Measurements from ENCODE around the gene GNG7.
A peak's percentile ranks its signal among the peaks of the same experiment; 100 is the strongest.

The GNG7 gene

GRCh38 chr19:2479556-2480194 is 222.8 kb downstream of the GNG7 start:
- no peaks in the 10 kb centered on the region for H3K36me3 ChIP-seq (ENCODE audit: control insufficient read depth, insufficient read depth, low read length)
- H2AFZ ChIP-seq, result no peak overlapping the region
- no peak overlapping the region for H3K9ac ChIP-seq
- no peak for TF ChIP-seq CTCF (IDR thresholded peaks at IDR 0.05)
- peaks cover 13% of the 10 kb centered on the region for H3K4me1 ChIP-seq
- H3K27ac ChIP-seq, result peak overlapping the region; percentile 93
- H3K4me3 ChIP-seq (ENCODE audit: low read depth, low read length), result no peak overlapping the region
- peaks cover 6% of the 10 kb centered on the region for H3K79me2 ChIP-seq
- H3K27me3 ChIP-seq (ENCODE audit: control insufficient read depth, insufficient read depth, low read length), result no peaks in the 10 kb centered on the region
- no peaks in the 10 kb centered on the region for H3K9me3 ChIP-seq (ENCODE audit: control insufficient read depth, low read length)
- H3K4me2 ChIP-seq (ENCODE audit: low read length), result no peak overlapping the region

- H3K4me1 ChIP-seq, result peaks cover 13% of the 10 kb centered on the region
- no peaks in the 10 kb centered on the region for H3K27me3 ChIP-seq (ENCODE audit: control insufficient read depth, insufficient read depth, low read length)
- H3K27ac ChIP-seq, result peak overlapping the region; percentile 93
- no peaks in the 10 kb centered on the region for H3K36me3 ChIP-seq (ENCODE audit: control insufficient read depth, insufficient read depth, low read length)
- no peak overlapping the region for H2AFZ ChIP-seq
- H3K4me3 ChIP-seq (ENCODE audit: low read depth, low read length), result peak overlapping the region; percentile 94
- peak overlapping the region; percentile 80 for H3K4me2 ChIP-seq (ENCODE audit: low read length)
- H3K9me3 ChIP-seq (ENCODE audit: control insufficient read depth, low read length), result no peaks in the 10 kb centered on the region
- H3K79me2 ChIP-seq, result peaks cover 6% of the 10 kb centered on the region
- no peak overlapping the region for H3K9ac ChIP-seq
- no peak for TF ChIP-seq CTCF (IDR thresholded peaks at IDR 0.05)
Observed at GRCh38 chr19:2478756-2479555, 223.5 kb downstream of the GNG7 start.

- peaks cover 13% of the 10 kb centered on the region for H3K4me1 ChIP-seq
- no peaks in the 10 kb centered on the region for H3K36me3 ChIP-seq (ENCODE audit: control insufficient read depth, insufficient read depth, low read length)
- H3K27me3 ChIP-seq (ENCODE audit: control insufficient read depth, insufficient read depth, low read length), result no peaks in the 10 kb centered on the region
- peaks cover 6% of the 10 kb centered on the region for H3K79me2 ChIP-seq
- peak overlapping the region; percentile 80 for H3K4me2 ChIP-seq (ENCODE audit: low read length)
- peak overlapping the region; percentile 94 for H3K4me3 ChIP-seq (ENCODE audit: low read depth, low read length)
- H3K27ac ChIP-seq, result peak overlapping the region; percentile 93
- H3K9me3 ChIP-seq (ENCODE audit: control insufficient read depth, low read length), result no peaks in the 10 kb centered on the region
- H3K9ac ChIP-seq, result no peak overlapping the region
- H2AFZ ChIP-seq, result no peak overlapping the region
- TF ChIP-seq CTCF (IDR thresholded peaks at IDR 0.05), result peak; percentile 19
Observed at GRCh38 chr19:2478278-2478755, 224.2 kb downstream of the GNG7 start.

- H3K4me1 ChIP-seq, result peaks cover 13% of the 10 kb centered on the region
- no peak for TF ChIP-seq CTCF (IDR thresholded peaks at IDR 0.05)
- peak overlapping the region; percentile 94 for H3K4me3 ChIP-seq (ENCODE audit: low read depth, low read length)
- no peak overlapping the region for H3K9ac ChIP-seq
- H2AFZ ChIP-seq, result peak overlapping the region; percentile 1
- H3K4me2 ChIP-seq (ENCODE audit: low read length), result peak overlapping the region; percentile 80
- peaks cover 6% of the 10 kb centered on the region for H3K79me2 ChIP-seq
- H3K27ac ChIP-seq, result peak overlapping the region; percentile 93
- no peaks in the 10 kb centered on the region for H3K36me3 ChIP-seq (ENCODE audit: control insufficient read depth, insufficient read depth, low read length)
- no peaks in the 10 kb centered on the region for H3K9me3 ChIP-seq (ENCODE audit: control insufficient read depth, low read length)
- H3K27me3 ChIP-seq (ENCODE audit: control insufficient read depth, insufficient read depth, low read length), result no peaks in the 10 kb centered on the region
Observed at GRCh38 chr19:2477732-2478191, 224.7 kb downstream of the GNG7 start.

Data from parathyroid adenoma (tissue), 2 donors.